Measurements from ENCODE around the gene ANKRD11. TPM values are rescaled to one million over a fixed set of nuclear protein-coding genes. Genes with fewer than 3 reads are reported as not detected.

Gene ANKRD11
- total and polyA plus RNA-seq, 9 donors, result 52.1 to 188 (median 109) TPM

- TF ChIP-seq CTCF (IDR thresholded peaks at IDR 0.05) (no peak), EP300 (IDR thresholded peaks at IDR 0.05) (no peak), POLR2A (IDR thresholded peaks at IDR 0.05) (no peak)
- no peaks in the 10 kb centered on the region for H3K27me3 ChIP-seq
- DNase-seq, result peak in 3 of 5 donors; percentile 50 to 67 (median 54)
- H3K36me3 ChIP-seq, result no peaks in the 10 kb centered on the region
- H3K27ac ChIP-seq, result peak overlapping the region in 1 of 2 donors; percentile 29
- H3K9me3 ChIP-seq, result no peaks in the 10 kb centered on the region
- 10 to 13% (median 11%) methylated on average over 18 of the region's 18 CpGs for WGBS, 3 donors
- peaks cover 28% of the 10 kb centered on the region for H3K4me1 ChIP-seq (ENCODE audit: insufficient read depth)
- no peak overlapping the region for H3K4me3 ChIP-seq
- intact Hi-C loops (cut with DNase I), result no loop called here
These were observed 130.9 kb downstream of the ANKRD11 start for GRCh38 chr16:89359264-89360147.

GRCh38 chr16:89358030-89359005 is 132.0 kb downstream of the ANKRD11 start:
- H3K27ac ChIP-seq, result peak overlapping the region in 1 of 2 donors; percentile 29
- peak in 2 of 5 donors; percentile 15 to 34 for DNase-seq
- intact Hi-C loops (cut with DNase I), result no loop called here
- peaks cover 18% of the 10 kb centered on the region for H3K4me1 ChIP-seq (ENCODE audit: insufficient read depth)
- 67 to 72% (median 70%) methylated on average over 21 of the region's 21 CpGs for WGBS, 3 donors
- no peaks in the 10 kb centered on the region for H3K27me3 ChIP-seq
- H3K36me3 ChIP-seq, result no peaks in the 10 kb centered on the region
- no peaks in the 10 kb centered on the region for H3K9me3 ChIP-seq
- no peak for TF ChIP-seq POLR2A (IDR thresholded peaks at IDR 0.05)
- no peak for TF ChIP-seq CTCF (IDR thresholded peaks at IDR 0.05)
- TF ChIP-seq EP300 (IDR thresholded peaks at IDR 0.05), result no peak
- H3K4me3 ChIP-seq, result no peak overlapping the region

- Histone ChIP-seq H3K4me3 (no peak overlapping the region), H3K36me3 (no peaks in the 10 kb centered on the region), H3K9me3 (no peaks in the 10 kb centered on the region), H3K27me3 (no peaks in the 10 kb centered on the region), H3K27ac (no peak overlapping the region), H3K4me1 (ENCODE audit: insufficient read depth) (peaks cover 23% of the 10 kb centered on the region)
- peak in 2 of 5 donors; percentile 17 to 33 for DNase-seq
- 68 to 76% (median 73%) methylated on average over 17 of the region's 17 CpGs for WGBS, 3 donors
- TF ChIP-seq POLR2A (IDR thresholded peaks at IDR 0.05) (no peak), CTCF (IDR thresholded peaks at IDR 0.05) (no peak), EP300 (IDR thresholded peaks at IDR 0.05) (no peak)
- intact Hi-C loops (cut with DNase I), result no loop called here
These were observed 133.1 kb downstream of the ANKRD11 start for GRCh38 chr16:89357055-89357816.

- Histone ChIP-seq H3K27me3 (no peaks in the 10 kb centered on the region), H3K4me1 (ENCODE audit: insufficient read depth) (peaks cover 21% of the 10 kb centered on the region), H3K27ac (no peak overlapping the region), H3K4me3 (no peak overlapping the region), H3K9me3 (no peaks in the 10 kb centered on the region), H3K36me3 (no peaks in the 10 kb centered on the region)
- WGBS, 3 donors, result 92 to 94% (median 93%) methylated on average over 16 of the region's 16 CpGs
- DNase-seq, result no peak
- intact Hi-C loops (cut with DNase I), result no loop called here
- TF ChIP-seq CTCF (IDR thresholded peaks at IDR 0.05), result no peak
- TF ChIP-seq EP300 (IDR thresholded peaks at IDR 0.05), result no peak
- TF ChIP-seq POLR2A (IDR thresholded peaks at IDR 0.05), result no peak
These were observed 134.7 kb downstream of the ANKRD11 start for GRCh38 chr16:89355686-89356085.
